ENCODE data around the gene SMCR8.
A peak's percentile ranks its signal among the peaks of the same experiment; 100 is the strongest.
"Not testable (repeated sequence)": the region's sequence is repeated elsewhere in the genome, so short reads cannot be mapped to it uniquely, and the experiment has no call there.

Gene SMCR8

DNA sequence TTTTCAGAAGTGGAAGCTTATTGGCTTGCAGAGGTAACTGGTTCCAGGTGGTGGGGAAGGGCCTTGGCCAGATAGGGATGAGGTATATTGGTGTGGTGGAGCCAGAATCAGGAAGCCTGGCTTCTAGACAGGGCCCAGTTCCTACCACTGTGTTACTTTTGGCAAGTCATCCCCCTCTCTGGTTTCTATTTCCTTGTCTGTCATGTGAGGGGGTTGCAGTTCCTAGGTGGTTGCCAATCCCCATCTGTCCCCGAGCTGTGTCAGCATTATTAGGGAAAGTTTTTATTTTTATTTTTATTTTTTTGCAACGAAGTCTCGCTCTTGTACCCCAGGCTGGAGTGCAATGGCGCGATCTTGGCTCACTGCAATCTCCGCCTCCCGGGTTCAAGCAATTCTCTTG lies 3.0 kb downstream of the SMCR8 start:
- DNase-seq (ENCODE audit: low spot score) = no peak

DNA sequence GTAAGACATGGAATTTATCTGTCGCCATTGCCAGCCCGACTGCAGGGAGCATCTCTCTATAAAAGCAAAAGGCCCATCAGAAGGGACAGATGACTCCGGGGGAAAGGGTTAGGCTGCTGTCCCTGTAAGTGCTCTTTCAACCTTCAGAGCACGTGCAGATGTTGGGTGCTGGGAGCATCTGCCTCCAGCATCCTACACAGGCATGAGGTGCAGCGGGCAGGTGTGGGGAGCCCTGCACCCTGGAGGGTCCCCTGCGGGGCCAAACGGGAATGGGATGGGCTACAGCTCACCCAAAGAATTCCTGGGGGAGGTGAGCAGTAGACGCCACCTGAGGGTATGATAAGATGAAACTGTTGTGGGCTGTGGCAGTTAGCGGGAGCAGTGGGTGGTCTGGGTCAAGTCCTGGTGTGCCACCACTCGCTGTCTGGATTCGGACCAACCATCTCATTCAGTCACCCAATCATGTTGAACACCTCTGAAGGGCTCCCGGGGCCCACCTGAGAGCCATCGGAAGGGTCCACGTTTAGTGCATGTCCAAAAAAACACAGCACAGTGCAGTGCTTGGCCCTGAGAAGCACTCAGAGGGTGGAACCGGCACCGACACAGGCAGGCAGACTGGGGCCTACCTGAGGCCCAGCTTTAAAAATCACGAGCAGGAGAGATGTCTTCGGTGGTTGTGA lies 3.8 kb downstream of the SMCR8 start:
- no peak for DNase-seq (ENCODE audit: low spot score)

DNA sequence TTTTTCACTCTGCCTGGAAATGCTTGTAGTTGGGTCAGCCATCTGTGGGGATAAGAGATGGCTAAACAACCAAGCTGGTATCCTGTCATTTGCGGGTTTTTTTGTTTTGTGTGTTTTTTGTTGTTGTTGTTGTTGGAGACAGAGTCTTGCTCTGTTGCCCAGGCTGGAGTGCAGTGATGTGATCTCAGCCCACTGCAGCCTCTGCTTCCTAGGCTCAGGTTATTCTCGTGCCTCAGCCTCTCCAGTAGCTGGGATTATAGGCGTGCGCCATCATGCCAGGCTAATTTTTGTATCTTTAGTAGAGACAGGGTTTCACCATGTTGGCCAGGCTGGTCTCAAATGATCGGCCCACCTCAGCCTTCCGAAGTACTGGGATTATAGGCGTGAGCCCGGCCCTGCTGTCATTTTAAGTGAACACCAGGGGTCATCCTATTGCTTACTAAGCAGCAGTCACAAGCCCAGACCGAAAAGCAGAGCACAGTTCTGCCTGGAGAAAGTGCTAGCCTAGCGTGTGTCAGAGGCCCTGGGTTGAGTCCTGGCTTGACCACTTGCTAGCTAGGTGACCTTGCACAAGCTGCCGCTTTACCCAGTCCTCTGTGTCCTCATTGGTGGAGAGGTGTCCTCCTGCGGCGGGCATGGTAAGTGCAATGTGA lies 4.6 kb downstream of the SMCR8 start:
- DNase-seq (ENCODE audit: low spot score) = peak; percentile 73

DNA sequence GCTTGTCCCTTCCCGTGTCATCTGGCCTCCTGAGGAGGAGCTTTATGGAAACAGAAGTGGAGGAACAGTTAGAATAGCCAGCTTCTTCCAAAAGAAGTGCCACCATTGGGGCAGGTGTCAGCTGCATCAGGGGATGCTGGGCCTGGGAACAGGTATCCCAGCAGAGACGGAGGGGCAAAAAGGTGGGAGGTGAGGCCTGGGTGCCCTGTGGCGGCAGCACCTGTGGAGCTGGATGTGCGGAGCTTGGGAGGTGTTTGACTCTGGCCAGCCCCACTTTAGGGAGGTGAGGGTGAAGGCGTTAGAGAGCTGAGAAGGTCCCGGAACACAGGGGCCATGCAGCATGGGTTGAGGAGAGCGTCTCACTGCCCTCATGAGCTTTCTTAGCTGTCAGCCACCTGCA lies 5.2 kb downstream of the SMCR8 start:
- DNase-seq (ENCODE audit: low spot score) = no peak

DNA sequence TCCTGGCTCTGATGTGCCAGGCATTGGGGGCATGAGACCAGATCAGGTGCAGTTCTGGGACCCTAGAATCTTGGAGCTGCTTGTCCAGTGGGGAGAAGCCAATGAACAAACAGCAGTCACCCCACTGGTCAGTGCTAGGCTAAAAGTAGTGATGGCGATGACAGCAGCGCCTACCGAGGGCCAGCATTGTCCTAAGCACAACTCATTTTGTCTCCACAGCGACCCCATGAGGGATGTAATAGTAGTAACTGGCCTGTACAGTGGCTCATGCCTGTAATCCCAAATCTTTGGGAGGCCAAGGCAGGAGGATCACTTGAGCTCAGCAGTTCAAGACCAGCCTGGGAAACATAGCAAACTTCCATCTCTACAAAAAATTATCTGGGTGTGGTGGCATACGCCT lies 6.2 kb downstream of the SMCR8 start:
- DNase-seq (ENCODE audit: low spot score) = no peak

DNA sequence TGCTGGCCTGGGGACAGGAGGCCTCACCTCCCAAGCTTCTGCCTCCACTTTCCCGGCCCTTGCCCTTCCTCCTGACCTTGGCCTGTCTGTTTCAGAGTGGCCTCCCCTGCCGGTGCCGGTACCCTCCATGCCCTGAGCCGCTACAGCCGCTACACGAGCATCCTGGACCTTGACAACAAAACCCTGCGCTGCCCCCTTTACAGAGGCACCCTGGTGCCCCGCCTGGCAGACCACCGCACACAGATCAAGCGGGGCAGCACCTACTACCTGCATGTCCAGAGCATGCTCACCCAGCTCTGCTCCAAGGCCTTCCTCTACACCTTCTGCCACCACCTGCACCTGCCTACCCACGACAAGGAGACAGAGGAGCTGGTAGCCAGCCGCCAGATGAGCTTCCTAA lies 7.4 kb downstream of the SMCR8 start:
- no peak for DNase-seq (ENCODE audit: low spot score)

DNA sequence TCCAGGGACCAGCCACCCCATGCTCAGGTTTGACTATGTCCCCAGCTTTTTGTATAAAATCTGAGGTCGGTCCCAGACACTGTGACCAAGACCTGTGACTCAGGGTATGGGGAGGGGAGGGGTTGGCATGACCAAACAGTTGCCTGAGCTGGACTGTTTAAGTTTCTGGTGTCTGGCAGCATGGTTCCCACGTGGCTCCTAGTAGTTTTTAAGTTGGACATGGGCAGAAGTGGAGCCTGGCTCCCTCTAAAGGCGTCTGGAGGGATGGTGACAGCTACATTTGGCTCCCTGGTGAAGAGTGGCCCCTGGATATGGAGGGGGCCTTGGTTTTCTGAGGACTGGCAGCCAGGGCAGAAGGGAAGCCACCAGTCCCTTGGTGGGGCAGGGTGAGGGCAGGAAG lies 7.9 kb downstream of the SMCR8 start:
- peak; percentile 20 for DNase-seq (ENCODE audit: low spot score)

DNA sequence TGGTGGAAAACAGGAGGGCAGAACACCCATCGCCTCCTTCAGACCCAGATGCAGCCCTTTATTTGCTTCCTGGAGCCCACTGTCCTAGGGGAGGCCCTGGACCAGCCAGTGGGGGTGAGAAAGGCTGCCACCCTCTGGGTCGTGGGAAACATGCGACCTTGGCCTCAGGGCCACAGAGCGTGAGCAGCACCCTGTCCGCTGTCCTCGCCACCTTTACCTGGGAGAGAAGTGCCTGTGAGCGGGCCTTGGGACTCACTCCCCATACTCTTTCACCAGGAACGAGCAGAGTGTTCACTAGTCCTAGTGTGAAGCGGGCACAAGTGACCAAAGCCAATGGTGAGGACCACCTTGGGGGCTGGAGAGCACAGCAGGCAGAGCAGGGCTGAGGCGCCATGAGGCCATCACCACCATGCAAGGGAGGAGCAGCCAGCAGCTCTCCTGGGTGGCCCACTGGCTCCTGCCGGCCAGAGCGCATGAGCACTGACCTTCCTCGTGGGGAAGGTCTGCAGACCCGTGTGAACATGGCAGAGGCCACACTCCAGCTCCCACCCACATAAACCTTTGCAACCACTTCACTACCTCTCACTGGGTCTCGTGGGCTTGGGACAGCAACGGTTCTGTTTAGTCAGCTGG lies 8.5 kb downstream of the SMCR8 start:
- DNase-seq (ENCODE audit: low spot score) = no peak

DNA sequence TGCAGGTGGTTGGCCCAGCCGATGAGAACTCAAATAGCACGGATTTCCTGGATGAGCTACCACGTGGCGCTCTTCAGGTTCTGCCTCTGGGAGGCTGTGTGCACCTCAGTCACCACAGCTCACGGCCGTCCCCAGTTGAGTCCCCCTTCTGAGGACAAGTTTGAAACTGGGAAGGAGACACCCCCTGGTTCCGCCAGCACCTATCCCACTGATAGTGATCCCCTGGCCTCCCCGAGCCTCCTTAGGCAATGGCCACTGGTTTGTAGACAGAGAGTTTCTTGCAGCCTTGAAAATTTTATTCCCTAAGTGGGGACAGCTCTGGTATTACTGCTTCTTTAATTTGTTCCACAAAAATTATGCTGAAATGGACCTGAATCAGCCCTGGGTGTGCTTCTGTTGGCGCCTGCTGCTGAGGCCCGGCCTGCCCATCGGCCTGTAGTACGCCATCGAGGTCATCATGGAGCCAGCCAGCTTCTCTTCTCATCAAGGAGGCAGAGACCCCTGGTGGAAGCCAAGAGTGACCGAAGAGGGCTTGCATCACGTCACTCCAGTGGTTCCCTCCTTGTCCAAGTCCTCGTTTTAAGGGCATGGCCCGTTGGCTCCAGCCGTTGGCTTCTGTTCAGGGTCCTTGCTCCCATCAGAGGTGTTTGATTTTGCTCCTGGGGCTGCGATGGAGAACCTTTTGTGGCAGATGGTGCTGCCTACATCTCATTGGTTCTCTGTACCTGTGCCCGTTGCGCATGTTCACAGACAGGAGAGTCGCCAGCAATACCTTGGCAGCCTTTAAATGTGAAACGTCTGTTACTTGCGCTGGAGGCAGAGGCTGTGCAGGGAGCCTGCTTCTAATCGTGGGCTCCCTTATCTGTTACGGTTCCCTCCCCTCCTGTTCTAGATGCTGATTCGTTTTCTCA lies 9.3 kb downstream of the SMCR8 start:
- peak; percentile 88 for DNase-seq (ENCODE audit: low spot score)

DNA sequence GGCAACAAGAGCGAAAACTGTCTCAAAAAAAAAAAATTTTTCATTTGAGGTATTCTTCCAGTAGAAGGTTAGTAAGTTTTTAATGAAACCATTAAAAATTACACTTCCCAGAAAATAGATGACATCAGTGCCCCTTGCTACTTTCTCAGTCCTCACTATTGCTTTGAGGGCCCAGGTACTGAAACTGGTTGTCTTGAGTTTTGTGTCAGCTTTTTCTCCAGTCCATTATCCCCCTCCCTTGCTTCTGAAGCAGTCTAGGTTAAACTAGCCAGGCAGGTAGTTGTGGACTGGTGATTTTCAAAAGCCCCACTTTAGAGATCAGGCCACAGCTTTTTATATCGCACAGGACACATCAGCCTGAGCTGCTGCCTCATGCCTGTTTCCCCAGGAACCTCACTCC lies 10.9 kb downstream of the SMCR8 start:
- no peak for DNase-seq (ENCODE audit: low spot score)

DNA sequence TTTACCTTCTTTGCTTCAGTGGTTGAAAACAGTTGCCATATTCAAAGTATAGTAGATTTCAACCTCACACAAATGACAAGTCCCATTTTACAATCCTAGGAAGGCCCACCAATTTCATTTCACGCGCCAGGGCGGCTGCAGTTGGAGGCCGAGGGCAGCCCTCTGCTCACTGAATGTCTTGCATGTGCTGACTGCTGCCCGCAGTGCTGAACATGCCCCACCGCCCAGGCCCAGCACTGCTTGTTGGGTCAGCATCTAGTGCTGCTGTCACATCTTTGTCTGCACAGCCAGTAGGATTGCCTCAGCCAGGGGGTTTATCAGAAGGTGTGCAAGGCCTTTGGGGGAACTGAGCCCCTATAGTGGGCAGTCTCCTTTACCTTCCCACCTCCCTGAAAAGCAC lies 11.5 kb downstream of the SMCR8 start:
- no peak for DNase-seq (ENCODE audit: low spot score)

DNA sequence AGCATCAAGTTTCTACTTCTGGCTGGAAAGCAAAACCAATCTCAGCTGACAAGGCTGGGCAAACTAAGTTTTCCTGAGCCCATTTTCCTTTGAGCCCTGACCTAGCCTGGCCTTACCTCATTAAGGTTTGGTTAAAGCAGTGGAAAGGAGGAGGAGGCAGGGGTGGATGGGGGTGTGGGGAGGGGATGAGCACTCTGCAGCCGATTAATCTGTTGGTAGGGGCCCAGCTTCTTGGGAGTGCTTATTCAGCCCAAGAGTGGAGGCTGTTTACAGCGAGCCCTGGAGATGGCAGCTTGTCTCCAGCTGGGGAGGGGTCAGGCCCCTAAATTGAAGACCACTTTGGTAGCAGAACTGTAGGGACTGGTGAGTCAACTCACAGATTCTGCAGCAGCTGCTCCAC lies 12.0 kb downstream of the SMCR8 start:
- no peak for DNase-seq (ENCODE audit: low spot score)

DNA sequence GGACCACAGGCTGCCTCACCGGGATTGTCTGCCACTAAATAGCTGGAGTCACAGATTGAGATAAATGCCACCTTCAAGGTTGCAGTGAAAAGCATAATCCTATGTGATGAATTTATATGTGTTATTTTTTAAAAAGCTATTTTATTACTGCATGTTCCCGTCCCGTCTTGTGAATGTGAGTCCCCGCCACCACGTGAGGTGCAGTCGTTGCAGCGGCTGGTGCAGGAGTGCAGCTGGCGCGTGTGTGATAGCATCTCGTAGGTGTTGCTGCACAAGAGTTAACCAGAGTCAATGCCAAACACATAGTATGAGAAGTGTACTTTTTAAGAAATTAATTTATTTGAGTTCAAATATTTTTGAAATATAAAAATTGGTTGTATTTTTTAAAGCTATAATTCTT lies 12.5 kb downstream of the SMCR8 start:
- DNase-seq (ENCODE audit: low spot score) = no peak

DNA sequence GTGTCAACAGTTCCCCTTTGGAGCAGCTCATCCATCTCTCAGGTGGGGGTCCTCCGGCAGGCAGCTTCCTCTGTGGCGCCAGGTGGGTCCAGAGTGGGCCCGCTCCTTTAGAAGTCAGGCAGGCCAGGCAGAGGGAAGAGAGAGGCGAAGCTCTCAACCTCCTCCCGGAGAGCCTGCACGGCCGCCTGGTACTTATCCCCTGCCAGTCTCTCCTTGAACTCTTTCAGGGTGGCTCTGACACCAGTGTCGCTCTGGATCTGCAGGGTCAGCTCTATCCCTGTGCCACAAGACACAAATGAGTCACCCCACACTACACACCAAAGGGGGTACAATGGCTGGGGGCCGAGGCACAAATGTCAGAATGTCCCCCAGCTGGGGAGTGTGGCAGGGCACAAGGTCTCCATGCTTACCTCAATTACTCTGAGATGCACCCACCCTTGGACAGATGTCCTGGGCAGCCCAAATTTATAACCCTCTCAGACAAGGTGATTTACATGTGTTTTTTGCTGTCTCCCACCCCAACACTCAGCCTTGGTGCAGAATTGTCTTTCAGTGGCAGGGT lies 13.6 kb downstream of the SMCR8 start:
- no peak for DNase-seq (ENCODE audit: low spot score)

DNA sequence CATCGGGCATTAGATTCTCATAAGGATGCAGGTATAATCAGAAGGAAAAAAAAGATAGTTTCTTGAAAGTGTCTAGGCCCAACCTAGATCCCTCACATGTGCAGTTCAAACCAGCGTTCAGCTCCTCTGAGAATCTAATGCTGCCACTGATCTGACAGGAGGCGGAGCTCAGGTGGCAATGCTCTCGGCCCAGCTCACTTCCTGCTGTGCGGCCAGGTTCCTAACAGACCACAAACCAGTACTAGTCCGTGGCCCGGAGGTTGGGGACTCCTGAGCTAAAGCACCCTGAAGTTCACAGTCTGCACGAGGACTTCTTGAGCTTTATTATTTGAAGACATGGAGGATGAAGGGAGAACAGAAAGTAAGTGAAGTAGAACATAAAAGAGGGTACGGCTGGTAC lies 16.8 kb downstream of the SMCR8 start:
- DNase-seq (ENCODE audit: low spot score) = no peak

DNA sequence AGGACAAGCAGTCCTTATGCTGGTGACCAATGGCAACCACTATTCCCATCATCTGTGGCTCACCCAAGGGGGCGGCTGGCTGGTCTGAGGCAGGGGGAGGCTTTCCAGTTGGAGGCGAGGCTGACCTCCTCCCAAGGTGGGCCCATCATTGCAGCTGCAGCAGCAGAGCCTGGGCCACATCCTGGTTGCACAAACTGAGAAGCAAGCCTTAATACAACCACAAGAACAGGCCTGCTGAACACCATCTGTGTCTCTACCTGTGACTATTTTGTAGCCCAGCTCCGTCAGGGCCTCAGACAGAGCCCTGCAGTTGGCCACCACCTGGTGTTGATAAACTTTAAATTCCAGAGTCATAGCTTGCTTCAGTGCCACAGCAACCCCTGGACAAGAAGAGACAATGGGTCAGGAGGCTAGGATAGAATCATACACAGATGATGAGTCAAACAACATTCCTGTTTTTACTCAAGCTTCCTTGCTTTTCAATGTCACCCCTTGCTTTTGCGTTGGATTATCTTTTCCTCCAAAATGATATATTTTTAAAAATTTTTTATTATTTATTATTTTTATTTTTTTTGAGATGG lies 17.9 kb downstream of the SMCR8 start:
- DNase-seq (ENCODE audit: low spot score) = no peak

DNA sequence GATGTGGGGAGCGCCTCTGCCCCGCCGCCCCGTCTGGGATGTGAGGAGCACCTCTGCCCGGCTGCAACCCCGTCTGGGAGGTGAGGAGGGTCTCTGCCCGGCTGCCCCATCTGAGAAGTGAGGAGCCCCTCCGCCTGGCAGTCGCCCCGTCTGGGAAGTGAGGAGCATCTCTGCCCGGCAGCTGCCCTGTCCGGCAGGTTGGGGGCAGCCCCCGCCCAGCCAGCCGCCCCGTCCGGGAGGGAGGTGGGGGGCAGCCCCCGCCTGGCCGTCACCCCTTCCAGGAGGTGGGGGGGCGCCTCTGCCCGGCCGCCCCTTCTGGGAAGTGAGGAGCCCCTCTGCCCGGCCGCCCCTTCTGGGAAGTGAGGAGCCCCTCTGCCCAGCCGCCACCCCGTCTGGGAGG lies 23.1 kb downstream of the SMCR8 start:
- DNase-seq (ENCODE audit: low spot score) = not testable (repeated sequence)

DNA sequence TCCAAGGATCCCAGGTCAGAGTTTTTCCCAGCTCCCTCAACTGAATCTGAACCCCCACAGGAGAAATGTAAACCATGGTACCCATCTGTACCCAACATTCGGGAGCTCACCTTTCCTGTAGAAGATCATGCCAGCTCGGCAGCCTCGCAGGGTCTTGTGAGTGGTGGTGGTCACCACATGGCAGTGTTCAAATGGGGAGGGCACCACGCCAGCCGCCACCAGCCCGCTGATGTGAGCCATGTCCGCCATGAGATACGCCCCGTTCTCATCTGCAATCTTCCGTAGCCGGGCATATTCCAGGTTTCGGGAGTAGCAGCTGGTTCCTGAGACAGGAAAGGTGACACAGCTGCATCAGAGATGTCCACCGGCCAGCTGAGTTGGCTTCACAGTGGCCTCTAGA lies 24.8 kb downstream of the SMCR8 start:
- DNase-seq (ENCODE audit: low spot score) = no peak

DNA sequence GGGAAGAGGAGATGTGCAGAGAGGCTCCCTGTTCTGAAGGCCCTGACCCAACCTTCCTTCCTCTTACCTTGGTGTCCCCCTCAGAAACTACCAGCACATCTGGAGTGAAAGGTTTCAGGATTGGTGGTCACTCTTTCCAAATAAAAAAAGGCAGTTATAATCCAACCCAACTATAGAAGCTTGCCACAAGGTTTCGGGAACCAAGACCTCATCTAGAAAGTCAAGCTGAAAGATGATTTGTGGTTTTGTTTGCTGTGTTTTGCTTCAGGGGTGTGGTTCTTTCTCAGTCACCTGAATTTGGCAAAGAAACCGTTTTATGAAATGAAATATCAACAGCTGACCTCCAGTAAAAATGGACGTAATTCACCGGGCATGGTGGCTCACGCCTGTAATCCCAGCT lies 28.9 kb downstream of the SMCR8 start:
- no peak for DNase-seq (ENCODE audit: low spot score)

DNA sequence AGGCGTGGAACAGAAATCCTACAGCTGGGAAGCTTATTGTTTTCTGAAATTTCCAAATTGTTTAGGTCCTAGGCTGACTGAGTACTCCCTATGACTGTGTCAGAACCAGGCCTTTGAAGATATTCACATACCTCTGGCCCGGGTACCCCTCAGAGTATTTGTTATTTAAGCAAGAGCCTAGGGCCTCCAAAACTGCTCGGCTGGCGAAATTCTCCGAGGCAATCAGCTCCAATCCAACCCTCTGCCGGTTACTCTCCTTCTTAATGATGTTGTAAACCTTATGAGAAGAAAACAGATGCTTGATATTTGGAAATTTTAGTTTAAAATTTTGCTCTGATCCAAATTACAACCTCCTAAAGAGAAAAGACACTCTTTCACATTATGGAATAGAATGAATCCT lies 38.4 kb downstream of the SMCR8 start:
- no peak for DNase-seq (ENCODE audit: low spot score)

DNA sequence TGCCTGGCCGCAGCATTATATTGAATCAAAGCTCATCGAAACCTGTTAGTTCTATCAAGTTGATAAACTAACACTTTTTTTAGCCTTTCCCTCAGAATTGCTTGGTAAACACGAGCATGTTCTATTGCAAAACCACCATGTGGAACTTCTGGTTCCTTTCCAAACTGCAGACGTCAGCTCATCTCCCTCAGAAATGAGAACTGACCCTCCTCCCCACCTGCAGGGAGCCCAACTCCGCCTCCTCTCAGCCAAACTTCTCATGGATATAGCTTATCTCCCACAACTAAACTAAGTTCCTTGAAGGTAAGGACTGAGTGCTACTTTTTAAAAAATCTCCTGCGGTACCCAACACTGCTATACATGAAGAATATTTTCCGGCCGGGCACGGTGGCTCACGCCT lies 41.5 kb downstream of the SMCR8 start:
- DNase-seq (ENCODE audit: low spot score) = peak; percentile 14

DNA sequence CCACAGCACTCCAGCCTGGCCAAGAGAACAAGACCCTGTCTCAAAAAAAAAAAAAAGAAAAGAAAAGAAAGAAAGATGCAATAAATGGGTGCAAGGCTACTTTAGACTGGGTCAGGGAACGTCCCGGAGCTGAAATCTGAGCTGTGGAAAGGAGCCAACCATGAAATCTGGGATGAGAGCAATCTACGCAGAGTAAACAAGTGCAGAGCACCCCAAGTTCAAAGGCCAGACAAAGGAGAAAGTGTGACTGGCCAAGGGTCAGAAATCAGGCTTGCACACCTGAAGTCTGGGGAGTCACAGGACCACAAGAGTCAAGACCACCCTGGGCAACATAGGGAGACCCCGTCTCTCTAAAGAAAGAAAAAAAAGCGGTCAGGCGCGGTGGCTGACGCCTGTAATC lies 45.4 kb downstream of the SMCR8 start:
- no peak for DNase-seq (ENCODE audit: low spot score)

All from cerebellar cortex (tissue), 1 donor.